Mucosa of gallbladder (tissue), 1 donor: ENCODE results near the gene ATOH7. TPM values are rescaled to one million over a fixed set of nuclear protein-coding genes. Genes with fewer than 3 reads are reported as not detected.
"Not testable (repeated sequence)": the region's sequence is repeated elsewhere in the genome, so short reads cannot be mapped to it uniquely, and the experiment has no call there.

Experiments
- DNase-seq: peaks from one replicate; pipeline ENCODE4 v3.0.0-alpha.2; 2020; ENCODE audit warnings: low spot score
- total RNA-seq: library from RNA; stranded (reverse); gene quantifications from one replicate; pipeline ENCODE4 v1.2.1, GENCODE V29; 2021
- donor health status: DM: no; HTN: no; CAD: no.

ATOH7 gene
- total RNA-seq, 1 donor from 2014 or later = not detected

DNA sequence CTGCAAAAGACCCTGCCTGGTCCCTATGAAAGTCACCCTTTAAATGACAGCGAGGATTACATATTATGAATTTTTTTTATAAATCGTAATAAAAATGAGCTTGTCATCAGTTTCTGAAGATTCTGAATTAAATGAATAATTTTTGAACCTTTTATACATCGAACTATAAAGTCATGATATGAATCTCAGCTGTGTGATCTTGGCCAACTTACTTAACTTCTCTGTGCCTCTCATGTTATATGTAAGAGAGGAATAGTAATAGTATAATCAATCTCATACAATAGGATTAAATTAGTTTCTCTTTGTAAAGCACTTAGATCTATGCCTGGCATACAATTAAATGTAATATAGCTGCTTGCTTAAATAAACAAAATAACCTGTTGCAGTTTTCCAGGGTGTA lies 5.3 kb upstream of the ATOH7 start:
- no peak for DNase-seq

GRCh38 chr10:68235581-68235980 lies 3.7 kb upstream of the ATOH7 start:
- no peak for DNase-seq

DNA sequence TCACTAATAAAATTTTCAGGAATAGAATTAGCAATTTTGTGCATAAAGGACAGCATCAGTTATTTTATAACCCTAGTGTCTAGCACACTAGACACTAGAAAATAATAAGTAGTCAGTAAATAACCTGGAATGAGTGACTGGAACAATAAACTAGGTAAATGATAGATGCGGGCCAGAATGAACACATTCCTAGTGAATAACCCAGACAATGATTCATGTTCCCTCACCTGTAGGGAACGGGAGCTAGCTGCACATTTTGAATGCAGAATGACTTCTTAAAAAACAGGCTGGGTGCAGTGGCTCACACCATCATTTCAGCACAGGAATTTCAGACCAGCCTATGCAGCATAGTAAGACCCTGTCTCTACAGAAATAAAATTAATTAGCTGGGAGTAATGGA lies 3.2 kb upstream of the ATOH7 start:
- no peak for DNase-seq

DNA sequence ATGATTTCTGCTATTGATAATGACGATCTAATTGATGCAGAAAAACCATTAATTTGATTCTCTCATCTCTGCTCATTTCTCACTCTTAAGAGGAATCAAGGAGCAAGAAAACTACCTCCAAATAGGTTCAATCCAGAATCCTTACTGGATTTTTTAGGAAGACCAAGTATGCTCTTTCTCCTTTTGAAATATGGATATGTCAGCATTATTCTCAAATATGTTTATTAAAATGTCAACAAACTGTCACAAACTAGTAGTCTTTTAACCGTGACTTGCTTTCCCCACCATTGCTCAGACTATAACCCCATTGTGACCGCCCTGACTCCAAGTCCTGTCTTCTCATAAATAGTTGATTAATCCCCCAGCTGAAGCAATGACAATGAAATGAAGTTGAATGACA lies 1.1 kb upstream of the ATOH7 start:
- DNase-seq = no peak

DNA sequence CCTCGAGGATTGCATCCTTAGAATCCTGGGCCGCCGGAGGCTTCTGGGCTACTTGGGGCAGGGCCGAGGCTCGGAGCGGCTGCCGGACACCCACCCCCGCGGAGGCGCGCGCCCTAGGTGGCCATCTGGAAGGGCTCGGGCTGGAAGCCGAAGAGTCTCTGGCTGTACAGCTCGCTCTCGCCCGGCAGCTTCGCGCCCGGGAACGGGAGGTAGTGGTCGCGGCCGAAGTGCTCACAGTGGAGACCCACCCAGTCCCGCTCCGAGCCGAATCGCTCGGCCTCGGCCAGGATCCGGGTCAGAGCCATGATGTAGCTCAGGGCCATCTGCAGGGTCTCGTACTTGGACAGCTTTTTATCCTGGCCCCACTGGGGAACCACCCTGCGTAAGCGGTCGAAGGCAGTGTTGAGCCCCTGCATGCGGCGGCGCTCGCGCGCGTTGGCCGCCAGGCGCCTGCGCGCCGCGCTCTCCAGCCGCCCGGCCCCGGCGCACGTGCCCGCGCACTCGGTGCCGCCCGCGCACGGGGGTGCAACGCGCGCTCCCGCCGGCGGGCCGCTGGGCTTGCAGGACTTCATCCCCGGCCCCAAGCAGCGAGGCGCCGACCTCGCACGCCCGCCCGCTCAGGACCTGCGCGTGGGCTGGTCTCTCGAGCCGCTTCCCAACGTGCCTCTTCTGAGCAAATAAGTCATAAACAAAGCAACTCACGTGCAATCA lies 652 bp downstream of the ATOH7 start:
- peak; percentile 33 for DNase-seq

GRCh38 chr10:68230268-68230667 lies 1.6 kb downstream of the ATOH7 start:
- no peak for DNase-seq

DNA sequence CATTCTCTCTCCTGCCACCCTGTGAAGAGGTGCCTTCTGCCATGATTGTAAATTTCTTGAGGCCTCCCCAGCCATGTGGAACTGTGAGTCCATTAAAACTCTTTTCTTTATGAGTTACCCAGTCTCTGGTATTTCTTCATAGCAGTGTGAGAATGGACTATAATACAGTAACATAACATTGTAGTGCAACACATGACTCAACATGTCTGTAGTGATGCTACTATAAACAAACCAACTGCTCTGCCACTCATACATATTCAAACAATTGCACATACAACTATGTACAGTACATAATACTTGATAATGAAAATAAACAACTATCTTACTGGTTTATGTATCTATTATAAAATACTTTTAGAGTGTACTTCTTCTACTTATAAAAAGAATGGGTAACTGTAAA lies 7.1 kb downstream of the ATOH7 start:
- no peak for DNase-seq

DNA sequence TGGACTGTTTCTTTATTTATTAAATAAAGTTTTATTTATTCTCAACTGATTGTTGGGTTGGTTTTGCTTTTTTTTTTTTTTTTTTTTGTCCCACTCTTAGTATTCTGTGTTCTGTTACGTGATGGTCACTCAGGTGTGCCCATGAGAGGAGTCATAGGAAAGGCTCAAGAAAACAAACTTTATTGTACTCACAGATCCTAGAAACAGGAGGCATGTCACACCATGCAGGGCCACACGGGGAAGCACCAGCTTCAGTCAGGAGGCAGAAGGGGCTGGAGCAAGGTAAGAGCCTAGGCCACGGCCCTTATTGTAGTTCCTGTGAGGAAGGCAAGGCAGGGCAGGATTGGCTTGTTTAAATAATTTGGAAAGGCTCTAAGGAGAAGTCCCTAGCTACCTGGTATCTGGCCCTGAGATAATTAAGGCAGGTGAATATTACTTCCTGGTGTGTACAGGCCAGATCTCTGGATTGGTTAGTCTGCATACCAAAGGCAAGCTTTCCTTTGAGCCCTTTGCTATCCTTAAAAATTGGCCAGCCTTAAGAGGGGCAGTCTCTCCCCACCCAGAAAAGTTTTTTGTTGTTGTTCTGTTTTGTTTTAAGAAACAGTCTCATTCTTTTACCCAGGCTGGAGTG lies 8.3 kb downstream of the ATOH7 start:
- DNase-seq = no peak

DNA sequence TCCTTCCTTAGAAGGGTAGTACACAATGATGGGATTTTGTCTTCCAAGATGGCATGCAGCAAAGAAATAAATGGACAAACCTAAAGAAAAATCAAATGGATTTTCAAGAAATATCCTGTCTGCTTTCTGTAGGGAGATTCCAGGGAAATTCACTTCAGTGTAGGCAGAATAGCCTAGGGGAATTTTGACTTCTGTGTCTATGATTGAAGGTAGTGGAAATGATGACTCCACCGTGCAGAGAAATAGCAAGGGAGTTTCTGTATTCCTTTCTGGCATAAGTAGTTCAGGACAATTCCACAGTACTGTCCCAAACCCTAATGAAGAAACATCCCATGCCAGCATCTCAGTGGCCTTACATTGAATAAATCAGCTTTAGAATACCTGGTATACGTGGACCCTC lies 9.5 kb downstream of the ATOH7 start:
- DNase-seq = no peak

DNA sequence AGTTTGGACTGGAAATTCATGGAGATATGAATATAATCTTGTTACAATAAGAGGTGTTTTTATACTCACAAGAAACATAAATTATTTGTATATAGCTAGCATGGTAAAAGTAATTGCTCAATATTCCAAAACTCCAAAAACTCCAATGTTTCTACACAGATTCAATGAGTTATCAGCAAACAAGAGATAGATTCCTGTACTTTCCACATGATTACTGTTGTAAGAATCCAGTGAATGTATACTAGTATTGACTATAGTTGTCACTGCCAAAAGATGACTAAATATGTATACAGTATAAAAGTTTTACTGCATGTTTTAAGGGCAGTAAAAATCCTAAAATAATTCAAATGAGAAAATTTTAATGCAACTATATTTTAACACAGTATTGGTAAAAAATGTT lies 10.7 kb downstream of the ATOH7 start:
- DNase-seq = no peak

DNA sequence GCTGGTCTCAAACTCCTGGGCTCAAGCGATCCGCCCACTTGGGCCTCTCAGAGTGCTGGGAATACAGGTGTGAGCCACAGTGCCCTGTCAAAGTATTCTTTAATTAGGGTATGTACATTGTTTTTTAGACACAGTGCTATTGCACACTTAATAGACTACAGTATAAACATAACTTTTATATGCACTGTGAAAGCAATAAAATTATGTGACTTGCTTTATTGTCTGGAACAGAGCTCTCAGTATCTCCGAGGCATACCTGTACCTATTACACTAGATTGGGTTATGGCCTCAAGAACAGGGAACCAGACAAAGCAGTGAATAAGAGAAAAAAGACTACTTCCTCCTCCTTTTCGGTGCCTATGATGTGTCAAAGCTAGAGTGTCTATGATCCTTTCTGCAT lies 13.1 kb downstream of the ATOH7 start:
- no peak for DNase-seq

DNA sequence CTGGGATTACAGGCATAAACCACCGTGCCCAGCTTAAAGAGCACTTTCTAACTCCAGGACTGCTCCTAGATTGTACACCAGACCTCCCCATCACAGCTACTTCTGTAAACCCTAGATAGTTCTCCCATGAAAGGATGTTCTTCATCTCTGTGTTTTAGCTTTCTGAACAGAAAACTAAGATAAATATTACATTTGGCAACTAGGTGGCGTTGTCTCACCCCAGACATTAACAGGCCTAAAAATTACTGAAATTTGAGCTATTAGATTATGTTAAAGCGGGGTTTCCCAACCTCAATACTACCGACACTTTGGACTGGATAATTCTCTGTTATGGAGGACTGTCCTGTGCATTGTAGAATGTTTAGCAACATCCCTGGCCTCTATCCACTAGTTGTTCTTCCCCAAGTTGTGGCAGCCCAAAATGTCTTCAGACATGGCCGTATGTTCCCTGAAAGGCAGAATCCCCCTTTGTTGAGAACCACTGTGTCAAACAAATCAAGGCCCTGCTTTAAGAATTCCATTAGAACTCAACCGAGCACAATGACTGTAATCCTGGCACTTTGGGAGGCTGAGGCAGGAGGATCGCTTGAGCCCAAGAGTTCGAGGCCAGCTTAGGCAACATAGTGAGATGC lies 19.1 kb downstream of the ATOH7 start:
- no peak for DNase-seq

- no peak for DNase-seq
These were observed 20.2 kb downstream of the ATOH7 start for GRCh38 chr10:68211669-68212068.

DNA sequence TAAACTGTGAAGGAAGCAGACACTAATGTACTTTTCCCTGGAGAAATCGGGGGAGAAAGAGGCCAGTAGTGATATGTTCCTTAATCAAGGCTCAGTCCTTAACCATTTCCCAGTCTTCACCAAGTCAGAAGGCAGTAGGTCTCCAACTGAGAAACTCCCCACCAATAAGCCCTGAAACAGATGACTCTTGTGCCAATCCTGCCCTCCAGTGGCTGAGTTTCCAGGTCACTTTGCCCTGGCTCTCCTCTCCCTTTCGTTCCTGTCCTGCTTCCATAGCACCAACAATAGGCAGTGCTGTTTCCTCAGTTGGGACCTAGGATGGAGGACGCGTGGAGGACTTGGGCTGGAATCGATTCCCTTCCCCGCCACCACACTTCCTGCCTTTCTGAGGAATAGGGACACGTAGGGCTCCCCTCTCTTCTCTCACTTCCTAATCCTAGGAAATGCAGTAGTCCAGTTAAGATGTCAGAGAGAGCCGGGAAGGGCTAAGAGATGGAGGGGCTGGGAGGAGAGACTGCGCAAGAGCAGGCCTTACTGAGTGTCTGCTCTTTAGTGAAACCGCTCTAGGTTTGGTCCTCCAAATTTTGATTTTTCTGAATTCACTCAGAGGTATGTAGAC lies 23.4 kb downstream of the ATOH7 start:
- DNase-seq = peak; percentile 45

DNA sequence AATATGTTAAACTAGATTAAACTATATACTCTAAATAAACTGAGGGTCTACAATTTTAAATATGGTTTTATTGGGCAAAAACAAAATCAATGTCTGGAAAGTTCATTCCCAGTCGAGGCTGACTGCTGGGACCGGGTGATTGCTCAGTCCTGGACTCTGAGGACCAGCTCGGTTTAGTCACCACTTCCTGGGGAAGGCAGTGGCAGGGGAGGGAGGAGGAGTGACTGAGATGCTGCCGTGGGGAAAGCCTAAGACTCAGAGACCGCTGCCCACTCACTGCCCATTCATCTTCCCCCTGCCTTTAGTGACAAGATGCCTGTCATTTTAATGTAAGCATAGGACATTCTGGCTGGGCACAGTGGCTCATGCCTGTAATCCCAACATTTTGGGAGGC lies 29.0 kb downstream of the ATOH7 start:
- no peak for DNase-seq

DNA sequence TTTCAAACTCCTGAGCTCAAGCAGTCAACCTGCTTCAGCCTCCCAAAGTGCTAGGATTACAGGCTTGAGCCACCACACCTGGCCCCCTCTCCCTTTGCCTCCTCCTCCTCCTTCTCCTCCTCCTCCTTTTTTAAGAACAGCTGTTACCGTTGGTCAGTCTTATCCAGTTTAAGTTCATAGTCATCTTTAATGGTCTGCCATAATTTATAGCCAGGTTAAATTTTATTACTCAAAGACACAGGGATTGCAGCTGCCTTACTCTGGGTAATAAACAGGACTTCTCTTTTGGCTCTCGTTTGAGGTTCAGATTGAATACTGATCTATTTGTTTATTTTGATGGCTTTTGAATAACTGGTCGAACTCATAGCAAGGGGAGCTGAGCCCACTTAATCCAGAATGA lies 35.2 kb downstream of the ATOH7 start:
- DNase-seq = no peak

- not testable (repeated sequence) for DNase-seq
These were observed 36.1 kb downstream of the ATOH7 start for GRCh38 chr10:68195776-68196175.

DNA sequence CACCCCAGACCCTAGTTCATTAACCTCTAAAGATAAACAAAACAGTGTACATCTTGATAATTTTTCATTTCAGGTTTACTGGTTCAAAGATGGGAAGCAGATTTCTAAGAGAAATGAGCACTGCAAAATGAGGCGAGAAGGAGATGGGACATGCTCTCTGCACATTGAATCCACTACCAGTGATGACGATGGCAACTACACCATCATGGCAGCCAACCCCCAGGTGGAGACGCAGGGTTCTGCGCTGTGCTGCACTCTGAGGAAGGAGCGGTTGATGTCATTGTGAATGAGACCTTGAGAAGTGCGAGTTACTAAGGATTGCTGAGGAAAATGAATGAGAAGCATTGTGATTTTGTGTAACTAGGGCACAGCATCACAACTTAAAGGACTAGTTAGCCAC lies 37.6 kb downstream of the ATOH7 start:
- no peak for DNase-seq

- DNase-seq = no peak
These were observed 39.8 kb downstream of the ATOH7 start for GRCh38 chr10:68192113-68192512.

- no peak for DNase-seq
These were observed 43.1 kb downstream of the ATOH7 start for GRCh38 chr10:68188835-68189234.

GRCh38 chr10:68185085-68185484 lies 46.8 kb downstream of the ATOH7 start:
- DNase-seq = no peak

DNA sequence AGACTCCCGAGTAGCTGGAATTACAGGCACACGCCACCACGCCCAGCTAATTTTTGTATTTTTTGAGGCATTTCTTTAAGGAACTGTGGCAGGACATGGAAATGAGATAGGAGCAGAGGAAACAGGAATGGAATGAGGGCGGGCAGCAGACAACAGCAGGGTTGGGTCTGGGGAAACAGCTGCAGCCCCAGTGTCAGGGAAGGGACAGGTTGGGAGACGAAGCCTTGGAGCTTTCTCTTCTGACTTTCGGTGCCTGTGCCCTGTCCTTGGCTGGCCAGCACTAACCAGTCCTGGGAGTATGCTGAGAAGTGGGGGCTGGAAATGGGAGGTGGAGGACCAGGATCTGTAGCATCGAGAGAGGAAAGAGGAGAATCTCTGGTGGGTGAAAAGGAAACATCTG lies 47.4 kb downstream of the ATOH7 start:
- no peak for DNase-seq
